HG02970 (cell line): Measurements from ENCODE around the gene RPTOR.
"Not testable (repeated sequence)": the region's sequence is repeated elsewhere in the genome, so short reads cannot be mapped to it uniquely, and the experiment has no call there.

Experiments used
- ATAC-seq: cut with Tn5 transposase; IDR thresholded peaks from one replicate; pipeline ENCODE4 v1.9.1; 2021; ENCODE audit warnings: mild to moderate bottlenecking, moderate library complexity, moderate number of reproducible peaks; ENCODE audit not compliant: unreplicated experiment, low FRiP score

RPTOR gene

GRCh38 chr17:80513201-80513600, 31.4 kb upstream of the RPTOR start:
- no peak for ATAC-seq

- no peak for ATAC-seq
These were observed 30.7 kb upstream of the RPTOR start for GRCh38 chr17:80513892-80514291.

GRCh38 chr17:80516171-80516932, 28.3 kb upstream of the RPTOR start:
- no peak for ATAC-seq

- no peak for ATAC-seq
These were observed 27.0 kb upstream of the RPTOR start for GRCh38 chr17:80517641-80518040.

- no peak for ATAC-seq
These were observed 26.2 kb upstream of the RPTOR start for GRCh38 chr17:80518392-80518791.

GRCh38 chr17:80519091-80519781, 25.4 kb upstream of the RPTOR start:
- ATAC-seq = no peak

- no peak for ATAC-seq
These were observed 23.7 kb upstream of the RPTOR start for GRCh38 chr17:80520810-80521455.

GRCh38 chr17:80523054-80523744, 21.4 kb upstream of the RPTOR start:
- no peak for ATAC-seq

- no peak for ATAC-seq
These were observed 20.5 kb upstream of the RPTOR start for GRCh38 chr17:80523956-80524712.

- ATAC-seq = no peak
These were observed 18.3 kb upstream of the RPTOR start for GRCh38 chr17:80526116-80526910.

- ATAC-seq = no peak
These were observed 17.5 kb upstream of the RPTOR start for GRCh38 chr17:80527016-80527645.

- no peak for ATAC-seq
These were observed 16.1 kb upstream of the RPTOR start for GRCh38 chr17:80528536-80528935.

- ATAC-seq = no peak
These were observed 15.3 kb upstream of the RPTOR start for GRCh38 chr17:80529104-80529903.

- no peak for ATAC-seq
These were observed 14.7 kb upstream of the RPTOR start for GRCh38 chr17:80529904-80530292.

- ATAC-seq = no peak
These were observed 13.2 kb upstream of the RPTOR start for GRCh38 chr17:80531400-80531799.

GRCh38 chr17:80537386-80537785, 7.3 kb upstream of the RPTOR start:
- not testable (repeated sequence) for ATAC-seq

- ATAC-seq = no peak
These were observed 6.2 kb upstream of the RPTOR start for GRCh38 chr17:80538484-80538883.

GRCh38 chr17:80539022-80539641, 5.5 kb upstream of the RPTOR start:
- no peak for ATAC-seq
